Astrocyte (in vitro differentiated cells and primary cell): ENCODE data around the gene TMTC1. TPM values are rescaled to one million over a fixed set of nuclear protein-coding genes. Genes with fewer than 3 reads are reported as not detected.

Experiments
- DNase-seq: peaks from one replicate; pipeline ENCODE4 v3.0.0-alpha.2; 2010; ENCODE audit warnings: low read depth
- FAIRE-seq: peaks from 2 replicates; lab custom pipeline; 2011; peaks lifted over from hg19 to GRCh38; lab: Jason Lieb, UNC
- H2AFZ ChIP-seq: 2 replicates; pipeline ENCODE4 v1.6.0; 2012; ENCODE audit warnings: low read depth, low read length, inconsistent platforms
- H3K27ac ChIP-seq: 2 replicates; pipeline ENCODE4 v1.5.1; 2011; ENCODE audit warnings: low read depth, low read length, inconsistent platforms
- H3K27me3 ChIP-seq: 2 replicates; pipeline ENCODE4 v1.6.0; 2011; ENCODE audit warnings: low read length, inconsistent platforms; ENCODE audit not compliant: insufficient read depth
- H3K36me3 ChIP-seq: 2 replicates; pipeline ENCODE4 v1.5.1; 2011; ENCODE audit warnings: low read length, inconsistent platforms; ENCODE audit not compliant: insufficient read depth
- H3K4me1 ChIP-seq: 2 replicates; pipeline ENCODE4 v1.5.1; 2011; ENCODE audit warnings: low read length, inconsistent platforms; ENCODE audit not compliant: insufficient read depth
- H3K4me2 ChIP-seq: 2 replicates; pipeline ENCODE4 v1.6.0; 2012; ENCODE audit warnings: low read length, inconsistent platforms
- H3K4me3 ChIP-seq: 2 replicates; pipeline ENCODE4 v1.5.1; 2011; ENCODE audit warnings: low read depth, mild to moderate bottlenecking, low read length, inconsistent platforms; ENCODE audit not compliant: insufficient read depth
- H3K79me2 ChIP-seq: 2 replicates; pipeline ENCODE4 v1.6.0; 2012; ENCODE audit warnings: mild to moderate bottlenecking, low read length, inconsistent platforms; ENCODE audit not compliant: insufficient read depth
- H3K9ac ChIP-seq: 2 replicates; pipeline ENCODE4 v1.6.0; 2012; ENCODE audit warnings: mild to moderate bottlenecking, low read length, inconsistent platforms
- H3K9me3 ChIP-seq: 2 replicates; pipeline ENCODE4 v1.5.1; 2012; ENCODE audit warnings: low read depth, mild to moderate bottlenecking, low read length, inconsistent platforms; ENCODE audit not compliant: insufficient read depth
- H4K20me1 ChIP-seq: 2 replicates; pipeline ENCODE4 v1.6.0; 2012; ENCODE audit warnings: low read length, inconsistent platforms; ENCODE audit not compliant: insufficient read depth
- H3K27ac Mint-ChIP-seq: one replicate; pipeline ENCODE4 v1.8.0; 2021; ENCODE audit warnings: mild to moderate bottlenecking, mixed read lengths; ENCODE audit not compliant: unreplicated experiment
- H3K27me3 Mint-ChIP-seq: one replicate; pipeline ENCODE4 v1.8.0; 2021; ENCODE audit warnings: low read depth, mixed read lengths; ENCODE audit not compliant: unreplicated experiment
- H3K36me3 Mint-ChIP-seq: one replicate; pipeline ENCODE4 v1.8.0; 2021; ENCODE audit warnings: low read depth, mixed read lengths; ENCODE audit not compliant: unreplicated experiment
- H3K4me1 Mint-ChIP-seq: one replicate; pipeline ENCODE4 v1.8.0; 2021; ENCODE audit warnings: low read depth, mixed read lengths; ENCODE audit not compliant: unreplicated experiment
- H3K4me3 Mint-ChIP-seq: one replicate; pipeline ENCODE4 v1.8.0; 2021; ENCODE audit warnings: mild to moderate bottlenecking, moderate library complexity, mixed read lengths; ENCODE audit not compliant: unreplicated experiment
- H3K9me3 Mint-ChIP-seq: one replicate; pipeline ENCODE4 v1.8.0; 2021; ENCODE audit warnings: mild to moderate bottlenecking, mixed read lengths; ENCODE audit not compliant: unreplicated experiment
- EZH2 ChIP-seq: IDR thresholded peaks from 2 replicates; pipeline ENCODE4 v1.6.1; 2012; ENCODE audit warnings: mild to moderate bottlenecking, low read length, inconsistent platforms; ENCODE audit not compliant: insufficient read depth
- total RNA-seq: library from RNA; stranded (reverse); gene quantifications from 2 replicates; pipeline ENCODE4 v1.2.1, GENCODE V29; 2021
- TF ChIP-seq, protein P1 (sequence below): IDR thresholded peaks from 2 replicates; pipeline ENCODE4 v1.5.1; 2011; ENCODE audit warnings: low read depth, mild to moderate bottlenecking, inconsistent platforms, low read length, moderate library complexity; ENCODE audit not compliant: insufficient read depth

Gene TMTC1
- total RNA-seq, 1 donor from 2014 or later = 4.7 TPM

DNA sequence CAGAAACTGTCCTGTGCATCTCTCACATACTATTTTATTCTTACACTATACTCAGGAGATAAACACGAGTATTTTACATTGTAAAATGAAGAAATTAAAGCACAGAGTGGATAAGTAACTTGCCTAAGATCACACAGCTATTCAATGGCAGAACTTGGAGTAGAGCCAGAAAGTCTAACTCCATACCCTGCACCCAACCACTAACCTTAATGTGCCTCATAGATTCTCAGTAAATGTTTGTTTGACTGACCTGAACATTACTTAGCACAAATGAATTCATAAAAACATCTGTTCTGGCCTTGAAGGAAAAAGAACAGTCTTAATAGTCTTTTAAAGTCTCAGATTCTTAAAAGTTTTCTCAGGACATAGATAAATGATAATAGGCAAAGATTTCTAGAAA is 202.8 kb downstream of the TMTC1 start:
- no peaks in the 10 kb centered on the region for H4K20me1 ChIP-seq
- TF ChIP-seq EZH2 = no peak
- TF ChIP-seq, protein P1, sequence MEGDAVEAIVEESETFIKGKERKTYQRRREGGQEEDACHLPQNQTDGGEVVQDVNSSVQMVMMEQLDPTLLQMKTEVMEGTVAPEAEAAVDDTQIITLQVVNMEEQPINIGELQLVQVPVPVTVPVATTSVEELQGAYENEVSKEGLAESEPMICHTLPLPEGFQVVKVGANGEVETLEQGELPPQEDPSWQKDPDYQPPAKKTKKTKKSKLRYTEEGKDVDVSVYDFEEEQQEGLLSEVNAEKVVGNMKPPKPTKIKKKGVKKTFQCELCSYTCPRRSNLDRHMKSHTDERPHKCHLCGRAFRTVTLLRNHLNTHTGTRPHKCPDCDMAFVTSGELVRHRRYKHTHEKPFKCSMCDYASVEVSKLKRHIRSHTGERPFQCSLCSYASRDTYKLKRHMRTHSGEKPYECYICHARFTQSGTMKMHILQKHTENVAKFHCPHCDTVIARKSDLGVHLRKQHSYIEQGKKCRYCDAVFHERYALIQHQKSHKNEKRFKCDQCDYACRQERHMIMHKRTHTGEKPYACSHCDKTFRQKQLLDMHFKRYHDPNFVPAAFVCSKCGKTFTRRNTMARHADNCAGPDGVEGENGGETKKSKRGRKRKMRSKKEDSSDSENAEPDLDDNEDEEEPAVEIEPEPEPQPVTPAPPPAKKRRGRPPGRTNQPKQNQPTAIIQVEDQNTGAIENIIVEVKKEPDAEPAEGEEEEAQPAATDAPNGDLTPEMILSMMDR = no peak
- peaks cover 18% of the 10 kb centered on the region for H3K4me1 ChIP-seq
- Mint-ChIP-seq H3K36me3 (no peaks in the 10 kb centered on the region), H3K27ac (no peak overlapping the region), H3K27me3 (no peaks in the 10 kb centered on the region), H3K4me1 (peaks cover 20% of the 10 kb centered on the region), H3K4me3 (no peak overlapping the region), H3K9me3 (no peaks in the 10 kb centered on the region)
- peak overlapping the region; percentile 78 for H3K4me2 ChIP-seq
- no peaks in the 10 kb centered on the region for H3K36me3 ChIP-seq
- no peak for FAIRE-seq
- H3K79me2 ChIP-seq = no peaks in the 10 kb centered on the region
- H3K27ac ChIP-seq = no peak overlapping the region
- DNase-seq = no peak
- no peaks in the 10 kb centered on the region for H3K27me3 ChIP-seq
- H3K4me3 ChIP-seq = no peak overlapping the region
- H3K9me3 ChIP-seq = no peaks in the 10 kb centered on the region
- H3K9ac ChIP-seq = no peak overlapping the region
- no peak overlapping the region for H2AFZ ChIP-seq

GRCh38 chr12:29578731-29579130 is 205.0 kb downstream of the TMTC1 start:
- H4K20me1 ChIP-seq = no peaks in the 10 kb centered on the region
- H3K79me2 ChIP-seq = no peaks in the 10 kb centered on the region
- H3K27ac ChIP-seq = no peak overlapping the region
- H3K9ac ChIP-seq = no peak overlapping the region
- FAIRE-seq (no peak), DNase-seq (no peak)
- Mint-ChIP-seq H3K36me3 (no peaks in the 10 kb centered on the region), H3K9me3 (no peaks in the 10 kb centered on the region), H3K4me3 (no peak overlapping the region), H3K27me3 (no peaks in the 10 kb centered on the region), H3K4me1 (peaks cover 20% of the 10 kb centered on the region), H3K27ac (no peak overlapping the region)
- H3K4me3 ChIP-seq = no peak overlapping the region
- no peak overlapping the region for H2AFZ ChIP-seq
- no peaks in the 10 kb centered on the region for H3K9me3 ChIP-seq
- no peaks in the 10 kb centered on the region for H3K27me3 ChIP-seq
- no peaks in the 10 kb centered on the region for H3K36me3 ChIP-seq
- no peak for TF ChIP-seq EZH2
- TF ChIP-seq, protein P1 = no peak
- no peak overlapping the region for H3K4me2 ChIP-seq
- peaks cover 18% of the 10 kb centered on the region for H3K4me1 ChIP-seq

DNA sequence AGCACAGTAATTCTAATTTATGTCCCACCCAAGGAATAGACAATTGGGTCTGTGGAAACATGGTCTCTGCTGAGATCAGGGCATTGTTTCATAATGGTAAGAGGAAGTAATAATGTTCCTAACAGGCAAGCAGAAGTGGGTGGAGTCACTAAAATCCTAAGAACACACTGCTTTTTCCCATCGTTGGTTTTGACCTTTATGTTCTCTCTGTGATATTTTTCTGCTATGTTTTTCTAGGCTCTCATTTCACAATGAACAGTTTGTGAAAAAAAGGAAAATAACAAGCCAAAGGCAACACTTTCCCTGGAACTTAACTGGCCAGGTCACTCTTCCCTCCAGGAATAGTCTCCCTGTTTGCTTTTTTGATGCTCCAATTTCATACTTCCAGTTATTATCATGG is 205.7 kb downstream of the TMTC1 start:
- H3K9ac ChIP-seq = no peak overlapping the region
- no peaks in the 10 kb centered on the region for H3K9me3 ChIP-seq
- no peak overlapping the region for H3K4me3 Mint-ChIP-seq
- H3K27me3 ChIP-seq = no peaks in the 10 kb centered on the region
- FAIRE-seq (no peak), DNase-seq (no peak)
- no peak overlapping the region for H3K4me3 ChIP-seq
- H3K79me2 ChIP-seq = no peaks in the 10 kb centered on the region
- no peaks in the 10 kb centered on the region for H3K36me3 ChIP-seq
- no peak overlapping the region for H3K27ac Mint-ChIP-seq
- peaks cover 20% of the 10 kb centered on the region for H3K4me1 Mint-ChIP-seq
- no peaks in the 10 kb centered on the region for H3K9me3 Mint-ChIP-seq
- no peak overlapping the region for H2AFZ ChIP-seq
- no peaks in the 10 kb centered on the region for H4K20me1 ChIP-seq
- H3K27me3 Mint-ChIP-seq = no peaks in the 10 kb centered on the region
- H3K4me1 ChIP-seq = peaks cover 18% of the 10 kb centered on the region
- H3K36me3 Mint-ChIP-seq = no peaks in the 10 kb centered on the region
- no peak overlapping the region for H3K4me2 ChIP-seq
- H3K27ac ChIP-seq = no peak overlapping the region
- TF ChIP-seq EZH2 = no peak
- TF ChIP-seq, protein P1 = no peak
